ENCODE results near the gene CACNA1C.

- TF ChIP-seq GATA2 (IDR thresholded peaks at IDR 0.05; ENCODE audit: low read depth, low read length) = no peak
- no peak for TF ChIP-seq GATA3 (IDR thresholded peaks at IDR 0.05; ENCODE audit: low read depth, low read length)
Observed at GRCh38 chr12:2696136-2696535, 643.3 kb downstream of the CACNA1C start.
